ENCODE measurements around the gene NR6A1. TPM values are rescaled to one million over a fixed set of nuclear protein-coding genes. Genes with fewer than 3 reads are reported as not detected.

Gene NR6A1
- total RNA-seq, 1 donor from 2014 or later, result 3.2 TPM

DNA sequence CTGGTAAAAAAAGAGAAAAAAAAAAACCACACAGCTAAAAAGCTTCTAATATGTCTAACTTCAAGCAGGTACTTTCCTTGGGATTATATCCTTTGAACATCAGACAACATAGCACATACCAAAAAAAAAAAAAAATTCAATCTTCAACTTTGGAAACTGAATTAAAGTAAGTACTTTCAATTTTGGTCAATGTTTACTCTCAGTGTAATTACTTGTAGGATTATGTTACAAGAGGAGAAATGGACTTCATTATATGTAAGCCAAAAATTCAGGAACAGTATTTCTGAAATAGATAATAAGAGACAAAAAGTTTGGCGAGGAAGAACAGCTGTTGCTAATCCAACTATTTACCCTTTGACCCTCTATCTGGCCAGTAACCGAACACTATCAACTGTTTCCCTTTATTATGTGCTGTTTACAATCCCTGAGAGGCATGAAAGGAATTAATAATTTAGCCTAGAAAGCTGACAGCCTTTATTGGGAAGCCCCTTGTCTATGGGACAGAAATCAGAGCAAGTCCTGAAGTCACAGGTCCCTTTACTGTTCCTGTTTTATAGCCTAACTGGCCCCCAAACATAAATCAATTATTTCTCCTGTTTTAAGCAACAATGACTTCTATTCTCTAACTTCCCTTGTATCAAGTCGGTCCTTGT is 46.6 kb downstream of the NR6A1 start:
- DNase-seq (ENCODE audit: low spot score), result no peak

DNA sequence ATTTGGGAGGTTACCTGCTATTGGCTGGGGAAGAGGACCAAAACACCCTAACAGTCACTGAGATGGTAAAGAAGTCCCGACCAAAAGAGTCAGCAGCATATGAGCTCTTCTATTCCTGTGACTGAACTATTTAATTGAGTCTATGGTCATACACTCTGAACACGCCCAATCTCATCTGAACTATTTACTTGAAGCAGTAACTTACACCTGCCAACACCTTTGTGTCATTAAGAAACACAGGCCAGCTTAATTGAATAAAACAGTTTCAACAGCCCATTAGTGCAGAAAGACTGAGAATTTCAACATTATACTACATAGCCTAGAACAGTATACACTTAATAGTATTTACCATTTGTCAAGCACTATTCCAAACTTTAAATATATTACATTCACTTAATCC is 47.8 kb downstream of the NR6A1 start:
- DNase-seq (ENCODE audit: low spot score), result no peak

DNA sequence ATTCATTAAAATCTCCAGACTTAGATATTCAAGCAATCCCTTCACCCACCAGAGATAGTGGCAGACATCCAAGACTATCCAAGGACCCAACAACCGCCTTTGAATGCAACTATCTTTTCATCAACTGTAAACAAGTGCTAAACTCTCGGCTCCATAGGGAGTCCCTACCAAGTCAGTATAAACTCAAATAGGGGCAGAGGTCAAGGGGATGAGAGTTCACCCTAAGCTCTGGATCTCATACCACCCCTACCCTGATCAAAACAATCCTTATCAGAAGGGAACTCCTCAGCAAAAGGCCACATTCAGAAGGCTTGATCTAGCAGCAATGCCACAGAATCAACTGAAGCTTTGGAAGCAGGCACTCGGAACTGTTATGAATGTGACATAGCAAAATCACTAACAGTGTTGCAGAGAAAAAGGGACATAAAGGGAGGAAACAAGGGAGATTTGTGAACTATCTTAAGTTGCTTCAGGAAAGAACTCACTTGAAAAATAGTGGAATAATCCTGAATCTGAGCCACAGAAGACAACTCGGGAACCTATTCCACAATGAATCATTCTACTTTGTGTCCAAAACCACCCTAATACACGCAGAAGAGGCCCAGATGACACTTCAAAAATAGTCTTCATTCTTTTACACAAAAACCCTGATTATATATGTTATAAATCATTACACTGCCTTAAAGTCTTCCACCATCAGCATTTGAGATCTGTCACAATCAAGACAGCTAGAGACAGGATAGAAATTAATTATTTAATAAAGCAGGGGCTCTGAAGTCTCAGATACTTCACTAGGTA is 49.8 kb downstream of the NR6A1 start:
- DNase-seq (ENCODE audit: low spot score), result no peak

DNA sequence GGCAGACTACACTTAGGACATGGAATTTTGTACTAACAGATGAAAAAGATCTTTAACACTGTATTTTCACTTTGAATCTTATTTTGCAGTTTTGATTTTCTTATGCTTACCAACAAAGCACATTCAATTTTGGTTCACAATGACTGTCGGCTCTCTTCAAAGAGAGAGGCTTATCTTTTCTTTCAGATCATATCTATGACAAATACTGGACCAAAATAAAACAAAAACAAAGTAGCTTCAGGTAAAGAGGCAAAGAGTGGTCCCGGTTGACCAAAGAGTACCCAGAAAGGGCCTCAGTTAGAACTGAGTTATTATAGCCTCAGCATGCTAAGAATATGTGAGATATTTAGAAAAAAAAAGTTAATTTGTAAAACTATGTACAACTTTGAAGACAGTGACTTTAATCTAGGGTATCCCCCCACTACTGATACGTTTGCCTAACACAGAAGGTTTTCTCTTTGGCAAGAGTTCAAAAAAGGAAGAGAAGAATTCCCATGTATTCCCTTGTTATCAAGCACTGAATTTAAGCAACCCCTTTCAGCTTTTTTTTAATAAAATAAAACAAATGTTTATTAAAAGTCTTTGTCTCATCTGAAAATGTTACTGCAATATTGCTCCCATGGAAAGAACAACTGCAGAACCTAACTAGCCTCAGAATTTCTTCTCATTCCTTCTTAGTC is 50.5 kb downstream of the NR6A1 start:
- no peak for DNase-seq (ENCODE audit: low spot score)

DNA sequence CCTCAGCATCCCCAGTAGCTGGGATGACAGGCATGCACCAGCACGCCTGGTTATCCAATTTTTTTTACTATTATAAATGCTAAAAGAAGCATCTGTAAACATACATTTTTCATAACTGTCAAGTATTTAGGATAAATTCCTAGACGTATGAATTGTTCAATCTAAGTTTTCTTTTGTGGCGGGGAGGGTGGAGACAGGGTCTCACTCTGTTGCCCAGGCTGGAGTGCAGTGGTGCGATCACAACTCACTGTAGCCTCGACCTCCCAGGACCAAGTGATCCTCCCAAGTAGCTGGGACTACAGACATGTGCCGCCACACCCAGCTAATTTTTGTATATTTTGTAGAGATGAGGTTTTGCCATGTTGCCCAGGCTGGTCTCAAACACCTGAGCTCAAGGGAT is 52.2 kb downstream of the NR6A1 start:
- DNase-seq (ENCODE audit: low spot score), result no peak

DNA sequence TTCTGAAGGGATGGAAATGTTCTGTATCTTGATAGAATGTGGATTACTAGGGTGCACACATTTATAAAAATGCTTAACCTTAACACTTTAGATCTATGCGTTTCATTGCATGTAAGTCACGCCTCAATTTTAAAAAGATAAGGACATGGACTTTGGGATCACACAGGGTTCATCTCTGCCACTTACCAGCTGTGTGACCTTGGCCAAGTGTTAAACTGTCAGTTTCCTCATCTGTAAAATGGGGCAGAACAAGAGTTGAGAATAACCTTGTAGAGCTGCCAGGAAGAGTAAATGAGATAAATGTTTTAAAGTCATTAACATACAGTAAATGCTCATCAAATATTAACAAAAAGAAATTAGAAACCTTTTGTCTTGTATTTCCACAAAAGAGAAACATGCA is 53.5 kb downstream of the NR6A1 start:
- DNase-seq (ENCODE audit: low spot score), result no peak

DNA sequence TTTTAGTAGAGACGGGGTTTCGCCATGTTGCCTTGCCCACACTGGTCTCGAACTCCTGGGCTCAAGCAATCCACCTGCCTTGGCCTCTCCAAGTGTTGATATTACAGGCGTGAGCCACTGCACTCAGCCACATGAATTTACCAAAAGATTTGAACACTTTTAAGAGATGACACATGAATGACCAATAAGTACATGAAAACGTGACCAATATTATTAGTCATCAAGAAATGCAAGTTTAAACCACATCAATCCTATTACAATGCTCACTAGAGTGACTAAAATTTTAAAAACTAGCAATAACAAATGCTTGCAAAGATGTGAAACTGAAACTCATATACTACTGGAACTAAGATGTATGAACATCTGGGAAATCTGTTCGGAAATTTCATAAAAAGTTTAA is 54.3 kb downstream of the NR6A1 start:
- DNase-seq (ENCODE audit: low spot score), result no peak

DNA sequence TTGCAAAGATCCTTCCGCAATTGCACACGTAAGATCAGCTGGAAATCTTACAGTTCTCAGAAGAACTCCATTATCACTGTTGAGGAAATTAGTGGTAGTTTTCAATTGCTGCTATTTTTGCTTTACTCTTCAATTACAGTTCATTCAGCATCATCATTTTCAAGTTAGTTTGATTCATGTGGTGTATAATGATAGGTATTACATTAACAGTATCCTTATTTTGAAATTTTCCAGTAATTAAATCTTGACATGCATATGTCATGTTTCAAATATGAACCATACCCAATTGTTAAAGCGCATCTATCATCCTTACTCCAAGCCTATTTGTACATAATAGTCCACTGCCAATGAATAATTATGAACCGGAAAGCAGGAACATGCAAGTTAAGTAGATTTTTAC is 60.3 kb downstream of the NR6A1 start:
- no peak for DNase-seq (ENCODE audit: low spot score)

DNA sequence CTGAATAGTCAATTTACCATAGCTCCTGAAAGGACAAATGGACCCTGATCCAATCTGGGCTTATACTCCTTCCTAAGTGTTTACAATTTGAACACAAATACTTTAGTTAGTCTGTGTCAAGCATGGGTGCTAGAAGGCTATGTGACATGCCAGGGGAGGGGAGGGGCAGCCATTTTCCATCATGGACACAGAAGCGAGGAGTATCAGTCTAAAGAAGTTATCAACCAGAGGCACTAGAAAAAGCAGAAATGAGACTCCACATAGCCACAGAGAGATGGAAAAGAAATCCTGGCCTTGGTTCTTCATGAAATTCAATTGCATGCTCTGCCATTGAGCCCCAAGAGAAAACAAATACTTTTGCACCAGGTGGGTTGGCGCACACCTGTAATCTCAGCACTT is 61.8 kb downstream of the NR6A1 start:
- DNase-seq (ENCODE audit: low spot score), result no peak

DNA sequence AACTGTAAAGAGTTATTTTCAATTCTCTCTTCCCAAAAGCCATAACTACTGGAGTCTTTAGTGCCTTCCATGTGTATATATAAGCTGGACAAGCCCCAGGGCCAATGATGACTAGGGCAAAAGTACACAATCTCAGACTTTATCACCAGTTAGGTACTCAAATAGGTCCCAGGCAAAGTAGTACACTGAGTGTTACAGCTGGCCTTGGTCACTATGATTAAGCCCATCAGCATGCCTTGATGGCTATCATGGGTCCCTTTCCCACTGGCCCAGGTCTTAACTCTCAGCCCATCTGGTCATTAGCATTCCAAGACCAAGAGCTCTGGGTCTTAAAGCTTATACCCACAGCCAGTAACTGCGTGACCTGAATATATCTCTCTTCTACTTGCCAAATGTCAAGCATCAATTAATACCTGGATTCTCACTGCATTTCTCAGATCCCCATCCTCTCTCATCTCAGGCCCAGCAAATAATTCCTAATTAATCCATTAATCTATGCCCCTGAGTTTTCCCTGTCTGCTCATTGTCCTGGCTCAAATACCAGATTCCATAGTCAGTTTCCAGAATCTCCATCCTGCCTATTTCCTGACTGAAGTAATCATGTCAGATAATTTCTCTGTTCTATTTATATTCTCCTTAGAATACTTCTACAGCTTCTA is 62.3 kb downstream of the NR6A1 start:
- DNase-seq (ENCODE audit: low spot score), result no peak

DNA sequence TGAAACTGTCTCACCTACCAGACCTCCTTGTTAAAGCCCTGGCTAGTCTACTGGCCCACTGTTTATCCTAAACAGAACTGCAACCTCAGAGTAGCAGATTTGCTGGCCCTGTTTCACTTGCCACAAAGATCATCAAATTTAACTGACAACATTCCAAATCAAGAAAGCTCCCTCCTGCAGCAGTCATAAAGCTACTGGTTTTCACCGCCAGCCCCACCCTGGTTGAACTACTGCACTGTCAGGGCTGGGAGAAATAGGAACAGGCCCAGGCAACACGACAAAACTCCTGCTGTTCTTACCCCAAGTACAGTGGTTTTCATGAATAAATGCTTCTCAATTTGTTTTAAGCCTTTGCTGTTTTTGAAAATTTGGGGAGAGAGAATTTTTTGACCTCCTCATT is 63.0 kb downstream of the NR6A1 start:
- DNase-seq (ENCODE audit: low spot score), result no peak

DNA sequence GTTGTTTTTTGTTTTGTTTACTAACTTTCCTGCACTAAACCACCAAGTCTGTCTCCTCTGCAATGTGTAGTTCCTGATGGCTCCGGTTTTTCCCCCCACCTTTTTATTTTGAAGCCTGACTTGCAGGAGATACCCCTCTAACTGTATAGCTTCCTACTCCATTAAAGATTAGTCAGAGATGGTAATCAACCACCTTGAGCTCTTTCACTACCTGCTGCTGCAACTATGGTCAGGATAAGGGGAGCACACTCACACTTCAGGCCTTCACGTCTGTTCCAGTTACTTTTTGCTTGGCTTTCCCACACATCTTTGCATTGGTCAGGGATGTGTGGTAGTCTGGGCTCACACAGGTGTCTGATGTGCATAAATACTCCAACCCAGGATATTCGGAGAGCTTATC is 63.4 kb downstream of the NR6A1 start:
- DNase-seq (ENCODE audit: low spot score), result no peak

DNA sequence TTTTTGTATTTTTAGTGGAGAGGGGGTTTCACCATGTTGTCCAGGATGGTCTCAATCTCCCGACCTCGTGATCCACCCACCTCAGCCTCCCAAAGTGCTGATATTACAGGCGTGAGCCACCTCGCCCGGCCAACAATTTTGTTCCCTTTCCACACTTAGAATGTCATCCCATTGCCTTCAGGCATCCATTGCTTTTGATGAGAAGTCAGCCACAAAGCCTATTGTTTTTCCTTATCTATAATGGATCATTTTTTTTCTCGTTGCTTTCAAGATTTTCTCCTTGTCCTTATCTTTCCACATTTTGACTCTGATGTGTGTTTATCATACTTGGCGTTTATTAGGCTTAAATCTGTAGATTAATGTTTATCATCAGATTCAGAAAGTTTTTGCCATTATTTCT is 64.4 kb downstream of the NR6A1 start:
- DNase-seq (ENCODE audit: low spot score), result no peak

DNA sequence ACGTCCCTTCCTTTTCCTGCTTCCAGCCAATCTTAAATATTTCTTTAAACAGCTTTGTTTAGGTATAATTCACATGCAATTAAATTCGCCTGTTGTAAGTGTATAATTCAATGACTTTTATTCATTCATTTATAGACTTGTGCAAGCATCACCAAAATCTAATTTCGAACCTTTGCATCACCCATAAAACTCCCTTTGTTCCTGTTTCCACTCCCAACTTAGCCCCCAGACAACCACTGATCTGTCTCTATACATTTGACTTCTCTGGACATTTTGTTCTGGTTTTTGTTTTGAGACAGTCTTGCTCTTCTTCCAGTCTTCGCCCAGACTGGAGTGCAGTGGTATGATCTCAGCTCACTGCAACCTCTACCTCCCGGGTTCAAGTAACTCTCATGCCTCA is 71.5 kb downstream of the NR6A1 start:
- no peak for DNase-seq (ENCODE audit: low spot score)

DNA sequence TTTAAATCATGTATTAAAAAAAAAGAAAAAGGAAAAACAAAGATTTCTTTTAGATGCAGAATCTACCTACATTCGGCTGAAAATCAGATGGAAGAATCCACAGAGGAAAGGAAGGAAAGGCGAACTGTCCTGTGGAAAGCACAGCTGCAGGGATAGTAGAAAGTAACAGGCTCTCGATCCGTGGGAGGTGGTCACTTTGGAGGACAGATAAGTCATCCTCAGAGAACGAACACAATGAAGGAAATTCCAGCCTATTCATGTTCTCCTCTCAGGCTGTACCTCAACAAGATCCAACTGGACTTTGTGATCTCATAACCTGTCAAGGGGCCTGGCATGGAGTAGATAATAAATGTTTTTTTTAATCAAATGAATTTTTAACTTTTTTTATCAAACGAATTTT is 72.8 kb downstream of the NR6A1 start:
- no peak for DNase-seq (ENCODE audit: low spot score)

DNA sequence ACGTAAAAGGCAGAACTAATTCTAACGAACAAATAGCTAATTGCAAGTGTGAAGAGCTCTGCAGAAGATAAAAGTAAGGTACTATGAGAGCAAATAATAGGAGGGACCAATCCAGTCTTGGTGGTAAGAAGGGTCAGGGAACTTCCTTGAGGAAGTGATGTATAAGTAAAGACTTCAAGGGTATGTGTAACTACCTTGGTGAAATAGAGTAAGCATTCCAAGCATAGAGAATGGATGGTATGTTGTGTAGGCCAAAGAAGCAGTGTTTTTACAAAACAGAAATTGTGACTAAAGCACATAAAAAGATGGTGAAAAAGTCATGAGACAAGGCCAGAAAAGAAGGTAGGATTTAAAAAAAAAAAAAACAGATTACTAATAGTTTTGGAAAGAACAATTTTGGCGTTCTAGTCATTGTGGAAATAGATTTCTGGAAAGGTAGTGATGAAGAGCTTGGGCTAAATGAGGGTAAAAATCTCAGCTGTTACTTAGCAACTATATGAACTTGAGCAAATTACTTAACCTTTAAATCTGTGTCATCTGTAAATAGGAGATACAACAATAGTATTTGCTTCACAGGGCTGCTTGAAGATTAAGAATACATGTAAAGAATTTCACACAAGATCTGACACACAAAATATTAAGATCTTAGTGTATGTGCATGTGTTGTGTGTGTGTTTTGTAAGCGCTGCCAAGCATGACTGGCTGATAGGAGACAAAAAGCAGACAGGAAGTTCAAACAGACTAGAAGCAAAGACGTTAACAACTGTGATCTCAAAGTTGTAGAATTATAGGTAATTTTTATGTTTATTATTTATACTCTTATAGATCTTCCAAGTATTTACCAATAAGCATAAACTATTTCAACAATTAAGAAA is 73.5 kb downstream of the NR6A1 start:
- DNase-seq (ENCODE audit: low spot score), result no peak

DNA sequence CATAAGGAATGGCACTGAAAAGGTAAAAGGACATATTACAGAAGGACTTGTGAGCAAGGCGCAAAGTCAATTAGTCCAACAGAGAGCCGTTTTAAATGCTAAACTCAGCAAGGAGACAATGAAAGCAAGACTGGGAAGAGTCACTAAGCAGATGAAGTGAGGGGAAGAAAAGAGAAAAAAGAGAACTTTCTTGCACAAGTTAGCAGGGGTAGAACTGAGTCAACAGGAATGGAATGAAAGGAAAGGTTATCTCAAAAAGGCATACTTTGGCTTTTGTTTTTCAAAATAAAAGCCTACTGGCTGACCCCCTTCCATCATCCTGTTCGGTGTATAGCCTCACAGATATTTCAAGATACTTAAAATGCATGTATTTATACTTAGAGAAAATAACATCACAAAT is 75.0 kb downstream of the NR6A1 start:
- no peak for DNase-seq (ENCODE audit: low spot score)

DNA sequence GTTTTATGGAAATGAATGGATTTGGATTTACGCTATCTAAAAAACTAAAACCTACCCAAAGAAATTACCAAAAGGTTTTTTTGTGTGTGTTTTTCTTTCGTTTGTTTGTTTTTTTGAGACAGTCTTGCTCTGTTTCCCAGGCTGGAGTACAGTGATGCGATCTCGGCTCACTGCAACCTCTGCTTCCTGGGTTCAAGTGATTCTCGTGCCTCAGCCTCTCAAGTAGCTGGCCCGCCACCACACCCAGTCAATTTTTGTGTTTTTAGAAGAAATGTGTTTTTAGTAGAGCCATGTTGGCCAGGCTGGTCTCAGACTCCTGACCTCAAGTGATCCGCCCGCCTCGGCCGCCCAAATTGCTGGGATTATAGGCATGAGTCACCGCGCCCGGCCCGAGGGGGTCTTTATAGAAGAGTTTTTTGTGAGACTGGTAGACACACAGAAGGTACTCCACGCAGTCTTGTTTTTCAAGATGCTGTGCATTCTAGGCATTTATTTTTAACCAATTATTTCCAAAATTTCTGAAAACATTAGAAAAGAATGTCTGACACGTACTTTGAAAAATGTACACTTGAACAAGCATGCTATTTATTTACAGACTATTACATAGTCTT is 75.7 kb downstream of the NR6A1 start:
- DNase-seq (ENCODE audit: low spot score), result no peak

DNA sequence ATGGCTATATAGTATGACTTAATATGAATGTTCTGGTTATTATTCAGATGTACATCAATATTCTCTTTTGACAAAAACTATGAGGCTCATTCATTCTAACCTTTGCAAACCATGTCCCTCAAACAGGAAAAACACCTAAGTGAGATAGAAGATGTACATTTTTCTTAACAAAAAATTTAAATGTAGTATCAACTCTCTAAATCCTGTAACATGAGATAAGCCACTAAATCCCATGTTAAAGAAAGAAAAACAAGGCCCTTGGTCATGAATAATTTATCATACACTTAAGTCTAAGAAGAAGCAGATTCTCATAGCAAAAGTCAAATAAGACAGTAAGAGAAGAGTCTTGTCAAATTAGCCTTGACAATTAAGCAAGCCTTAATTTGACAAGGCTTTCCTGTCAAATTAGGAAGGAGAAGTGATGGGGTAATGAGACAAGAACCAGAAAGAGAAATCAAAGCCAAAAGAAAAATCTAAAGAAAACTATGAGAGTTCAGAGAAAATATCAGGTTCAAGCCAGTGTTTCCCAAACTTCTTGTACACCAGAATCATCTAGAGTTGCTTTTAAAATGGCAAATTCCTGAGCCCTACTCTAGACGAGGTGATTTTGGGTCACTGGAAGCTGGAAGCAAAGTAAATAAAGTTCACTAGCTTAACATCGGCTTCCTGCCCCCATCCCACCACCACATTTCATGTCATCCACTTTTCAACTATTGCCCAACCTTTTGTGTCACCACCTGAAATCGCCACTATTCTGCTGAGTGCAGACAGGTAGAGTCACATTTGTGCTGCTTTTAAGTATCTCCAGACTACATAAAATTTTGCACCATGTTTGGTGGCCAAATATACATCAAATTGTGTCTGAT is 76.5 kb downstream of the NR6A1 start:
- DNase-seq (ENCODE audit: low spot score), result no peak

DNA sequence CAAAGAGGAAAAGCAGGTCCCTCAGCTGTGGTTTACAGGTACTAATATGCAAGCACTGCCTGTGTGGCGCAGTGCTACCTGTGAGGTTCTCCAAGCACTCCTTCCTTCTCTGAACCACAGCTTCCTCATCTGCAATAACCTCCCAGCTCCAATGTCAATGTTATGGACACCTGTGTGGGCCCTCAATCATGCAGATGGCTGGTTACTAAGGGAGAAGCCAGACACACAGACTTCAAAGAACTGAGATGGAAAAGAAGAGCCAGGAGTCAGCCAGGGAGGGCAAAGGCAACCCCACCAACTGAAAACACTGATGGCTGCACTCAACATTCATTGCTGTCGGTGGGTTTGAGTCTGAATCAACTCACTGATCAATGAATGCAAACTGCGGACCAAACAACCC is 77.7 kb downstream of the NR6A1 start:
- no peak for DNase-seq (ENCODE audit: low spot score)

Data from mucosa of gallbladder (tissue), 1 donor.